HG03571 (cell line): ENCODE measurements around the gene DIDO1.

Source experiments
- ATAC-seq: cut with Tn5 transposase; IDR thresholded peaks from one replicate; pipeline ENCODE4 v1.9.1; 2021; ENCODE audit not compliant: unreplicated experiment

The DIDO1 gene

GRCh38 chr20:62926229-62927127 lies at the start of gene DIDO1:
Gene DIDO1 (minus strand): TSS chr20:62926505.
- ATAC-seq = peak; percentile 68

GRCh38 chr20:62975251-62975760 lies 49.0 kb upstream of the DIDO1 start:
- ATAC-seq = no peak

- ATAC-seq = no peak
Measured at GRCh38 chr20:62972845-62973745, 46.8 kb upstream of the DIDO1 start.

GRCh38 chr20:62971950-62972844 lies 45.9 kb upstream of the DIDO1 start:
- ATAC-seq = peak; percentile 50

- no peak for ATAC-seq
Measured at GRCh38 chr20:62971211-62971949, 45.1 kb upstream of the DIDO1 start.

GRCh38 chr20:62970307-62971210 lies 44.3 kb upstream of the DIDO1 start:
- ATAC-seq = no peak

- ATAC-seq = no peak
Measured at GRCh38 chr20:62969939-62970306, 43.6 kb upstream of the DIDO1 start.

- no peak for ATAC-seq
Measured at GRCh38 chr20:62969179-62969760, 43.0 kb upstream of the DIDO1 start.

- no peak for ATAC-seq
Measured at GRCh38 chr20:62968378-62969178, 42.3 kb upstream of the DIDO1 start.

GRCh38 chr20:62967628-62968351 lies 41.5 kb upstream of the DIDO1 start:
- no peak for ATAC-seq

GRCh38 chr20:62967149-62967501 lies 40.8 kb upstream of the DIDO1 start:
- no peak for ATAC-seq

- ATAC-seq = no peak
Measured at GRCh38 chr20:62966212-62967148, 40.2 kb upstream of the DIDO1 start.

- ATAC-seq = no peak
Measured at GRCh38 chr20:62965363-62965771, 39.1 kb upstream of the DIDO1 start.

GRCh38 chr20:62964700-62965099 lies 38.4 kb upstream of the DIDO1 start:
- no peak for ATAC-seq

GRCh38 chr20:62963614-62964397 lies 37.5 kb upstream of the DIDO1 start:
- ATAC-seq = no peak
